Spleen (tissue), 7 donors: ENCODE results near the gene PROK1.
A peak's percentile ranks its signal among the peaks of the same experiment; 100 is the strongest.

Experiments
- POLR2A ChIP-seq, 3 donors: fragments of 450-650 bp; IDR thresholded peaks; one replicate each; pipeline ENCODE4 v1.5.1; 2017; ENCODE audit warnings: antibody characterized with exemption in 3 of 3, mild to moderate bottlenecking in 1 of 3
- POLR2AphosphoS5 ChIP-seq, 3 donors: sonication (generic); formaldehyde crosslinking; IDR thresholded peaks; one replicate each; pipeline ENCODE4 v1.5.1; 2017; ENCODE audit warnings: antibody characterized with exemption in 3 of 3
- TF ChIP-seq, protein P1 (sequence below), 11 experiments: fragments of 200-600 bp in 7 of 11; fragments of 450-650 bp in 4 of 11; sonication (generic) in 4 of 11; IDR thresholded peaks in 8 of 11; conservative IDR thresholded peaks in 3 of 11; 1 replicate in 7 of 11; 2 replicates in 4 of 11; pipeline versions ENCODE4 v1.4.0 to v1.8.0; 2016 to 2021; ENCODE audit warnings: antibody characterized with exemption in 11 of 11, inconsistent platforms in 4 of 11, mild to moderate bottlenecking in 1 of 11
- donor health status: DM: no; HTN: no; CAD: no; lungs with moderate emphysema.
- donor health status: DM: no; HTN: no; CAD: no.
- donor health status: DM: no; HTN: no; CAD: no.

DNA sequence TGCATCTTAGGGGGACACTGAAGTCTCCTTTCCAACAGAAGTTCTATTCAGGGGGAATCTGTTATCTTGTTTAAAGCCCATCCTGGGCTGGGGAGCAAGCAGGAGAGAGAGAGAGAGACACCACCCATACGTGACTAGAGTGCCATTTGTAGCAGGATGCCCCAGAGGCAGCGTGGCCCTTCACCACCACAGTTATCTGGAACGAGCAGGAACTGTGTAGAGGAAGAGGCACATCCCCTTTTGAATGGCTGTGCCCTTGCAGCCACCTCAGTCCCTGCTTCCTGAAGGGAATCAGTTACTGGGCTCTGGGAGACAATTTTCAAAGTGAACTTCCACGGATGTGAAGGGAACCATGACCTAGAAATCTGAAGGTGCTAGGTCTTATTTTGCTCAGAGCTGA, 24.1 kb upstream of the PROK1 start:
- no peak for TF ChIP-seq POLR2A (IDR thresholded peaks at IDR 0.05)
- TF ChIP-seq, protein P1, sequence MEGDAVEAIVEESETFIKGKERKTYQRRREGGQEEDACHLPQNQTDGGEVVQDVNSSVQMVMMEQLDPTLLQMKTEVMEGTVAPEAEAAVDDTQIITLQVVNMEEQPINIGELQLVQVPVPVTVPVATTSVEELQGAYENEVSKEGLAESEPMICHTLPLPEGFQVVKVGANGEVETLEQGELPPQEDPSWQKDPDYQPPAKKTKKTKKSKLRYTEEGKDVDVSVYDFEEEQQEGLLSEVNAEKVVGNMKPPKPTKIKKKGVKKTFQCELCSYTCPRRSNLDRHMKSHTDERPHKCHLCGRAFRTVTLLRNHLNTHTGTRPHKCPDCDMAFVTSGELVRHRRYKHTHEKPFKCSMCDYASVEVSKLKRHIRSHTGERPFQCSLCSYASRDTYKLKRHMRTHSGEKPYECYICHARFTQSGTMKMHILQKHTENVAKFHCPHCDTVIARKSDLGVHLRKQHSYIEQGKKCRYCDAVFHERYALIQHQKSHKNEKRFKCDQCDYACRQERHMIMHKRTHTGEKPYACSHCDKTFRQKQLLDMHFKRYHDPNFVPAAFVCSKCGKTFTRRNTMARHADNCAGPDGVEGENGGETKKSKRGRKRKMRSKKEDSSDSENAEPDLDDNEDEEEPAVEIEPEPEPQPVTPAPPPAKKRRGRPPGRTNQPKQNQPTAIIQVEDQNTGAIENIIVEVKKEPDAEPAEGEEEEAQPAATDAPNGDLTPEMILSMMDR (IDR thresholded peaks at IDR 0.05 in 8 of 11, conservative IDR thresholded peaks at IDR 0.05 in 3 of 11) = no peak
- peak in 2 of 3 donors; percentile 51 to 75 for TF ChIP-seq POLR2AphosphoS5 (IDR thresholded peaks at IDR 0.05)
